Liver (tissue), 9 donors: ENCODE measurements around the gene USP21. TPM values are rescaled to one million over a fixed set of nuclear protein-coding genes. Genes with fewer than 3 reads are reported as not detected.

Source experiments
- DNase-seq: peaks from one replicate; pipeline ENCODE4 v3.0.0-alpha.2; 2017; ENCODE audit warnings: low spot score
- H3K27ac ChIP-seq, 2 donors: one replicate each; pipeline ENCODE4 v1.7.0; 2013; ENCODE audit warnings: inconsistent platforms in 2 of 2, low read length in 2 of 2, control low read depth in 1 of 2, low read depth in 1 of 2, mild to moderate bottlenecking in 1 of 2
- H3K27me3 ChIP-seq, 4 donors: one replicate each; pipeline versions ENCODE4 v1.6.1 to v1.7.0; 2013; ENCODE audit warnings: low read length in 3 of 4, inconsistent platforms in 1 of 4, mild to moderate bottlenecking in 1 of 4, moderate library complexity in 1 of 4; ENCODE audit not compliant: control insufficient read depth in 4 of 4, insufficient read depth in 4 of 4
- H3K36me3 ChIP-seq, 4 donors: one replicate each; pipeline versions ENCODE4 v1.6.1 to v1.7.0; 2013; ENCODE audit warnings: low read length in 3 of 4, mild to moderate bottlenecking in 3 of 4, low read depth in 1 of 4, moderate library complexity in 1 of 4; ENCODE audit not compliant: control insufficient read depth in 4 of 4, insufficient read depth in 3 of 4
- H3K4me1 ChIP-seq, 4 donors: one replicate each; pipeline versions ENCODE4 v1.6.1 to v1.7.0; 2013; ENCODE audit warnings: low read length in 3 of 4, mild to moderate bottlenecking in 3 of 4, moderate library complexity in 1 of 4; ENCODE audit not compliant: control insufficient read depth in 4 of 4, insufficient read depth in 4 of 4
- H3K4me3 ChIP-seq, 3 donors: one replicate each; pipeline versions ENCODE4 v1.6.1 to v1.7.0; 2013; ENCODE audit warnings: low read length in 3 of 3, control low read depth in 1 of 3, low read depth in 1 of 3, mild to moderate bottlenecking in 1 of 3
- H3K9ac ChIP-seq, 2 donors: one replicate each; pipeline ENCODE4 v1.7.0; 2013; ENCODE audit warnings: low read length in 2 of 2, mild to moderate bottlenecking in 2 of 2, moderate library complexity in 2 of 2, control low read depth in 1 of 2, low read depth in 1 of 2
- H3K9me3 ChIP-seq, 4 donors: one replicate each; pipeline versions ENCODE4 v1.6.1 to v1.7.0; 2013; ENCODE audit warnings: low read length in 3 of 4; ENCODE audit not compliant: control insufficient read depth in 4 of 4
- ATF3 ChIP-seq: IDR thresholded peaks from 2 replicates; pipeline ENCODE4 v1.6.1; 2016; ENCODE audit warnings: antibody characterized with exemption
- EGR1 ChIP-seq, 2 donors: IDR thresholded peaks; 2 replicates each; pipeline ENCODE4 v1.6.1; 2016 to 2018; ENCODE audit warnings: antibody characterized with exemption in 2 of 2, low read depth in 2 of 2
- FOXA1 ChIP-seq: IDR thresholded peaks from 2 replicates; pipeline ENCODE4 v1.6.1; 2016; ENCODE audit warnings: antibody characterized with exemption
- GABPA ChIP-seq, 2 donors: IDR thresholded peaks in 1 of 2; conservative IDR thresholded peaks in 1 of 2; 2 replicates each; pipeline ENCODE4 v1.6.1; 2016; ENCODE audit warnings: antibody characterized with exemption in 2 of 2, mild to moderate bottlenecking in 1 of 2, moderate library complexity in 1 of 2
- HNF4G ChIP-seq: IDR thresholded peaks from 2 replicates; pipeline ENCODE4 v1.6.1; 2016; ENCODE audit warnings: antibody characterized with exemption
- JUND ChIP-seq, 2 donors: IDR thresholded peaks; 2 replicates each; pipeline ENCODE4 v1.6.1; 2016; ENCODE audit warnings: antibody characterized with exemption in 2 of 2
- MAX ChIP-seq: IDR thresholded peaks from 2 replicates; pipeline ENCODE4 v1.6.1; 2016; ENCODE audit warnings: antibody characterized with exemption
- NR2F2 ChIP-seq: IDR thresholded peaks from 2 replicates; pipeline ENCODE4 v1.6.1; 2016; ENCODE audit warnings: antibody characterized with exemption
- RAD21 ChIP-seq, 2 donors: IDR thresholded peaks; 2 replicates each; pipeline ENCODE4 v1.6.1; 2016; ENCODE audit warnings: antibody characterized with exemption in 2 of 2, mild to moderate bottlenecking in 2 of 2
- REST ChIP-seq: IDR thresholded peaks from 2 replicates; pipeline ENCODE4 v1.6.1; 2016; ENCODE audit warnings: antibody characterized with exemption, mild to moderate bottlenecking
- RXRA ChIP-seq, 2 donors: IDR thresholded peaks; 2 replicates each; pipeline ENCODE4 v1.6.1; 2017 to 2018; ENCODE audit warnings: antibody characterized with exemption in 2 of 2, mild to moderate bottlenecking in 1 of 2
- SP1 ChIP-seq: IDR thresholded peaks from 2 replicates; pipeline ENCODE4 v1.6.1; 2018; ENCODE audit warnings: antibody characterized with exemption, mild to moderate bottlenecking
- TAF1 ChIP-seq: conservative IDR thresholded peaks from 2 replicates; pipeline ENCODE4 v1.6.1; 2016; ENCODE audit warnings: antibody characterized with exemption, mild to moderate bottlenecking
- ZBTB33 ChIP-seq: IDR thresholded peaks from 2 replicates; pipeline ENCODE4 v1.6.1; 2016; ENCODE audit warnings: antibody characterized with exemption
- WGBS: extraction: QIAGEN DNeasy Blood & Tissue Kit; methylation state at CpG from one replicate; pipeline ENCODE4 v1.1.7; 2013; 5-methylcytosine and 5-hydroxymethylcytosine counted together
- polyA plus RNA-seq, 2 donors: library from polyadenylated mRNA; stranded (reverse) in 1 of 2; unstranded in 1 of 2; fragments of 200-250 nt in 1 of 2; fragments of >200 nt in 1 of 2; fragmentation: Nextera tagmentation in 1 of 2; extraction: Ambion mirVana in 1 of 2; gene quantifications; one replicate each; pipeline versions ENCODE4 v1.2.1 to v1.2.3, GENCODE V29; 2013 to 2015
- total RNA-seq, 2 donors: library from RNA; depleted of rRNA; stranded (reverse); fragments of >200 nt; gene quantifications; one replicate each; pipeline ENCODE4 v1.2.3, GENCODE V29; 2014
- donor health status: healthy.
- donor health status: healthy.
- donor health status: healthy.
- donor health status: healthy.
- donor health status: healthy.

Gene USP21
- total and polyA plus RNA-seq, 4 donors: 4.1 to 9.0 (median 6.5) TPM

- 79% methylated on average over 22 of the region's 22 CpGs for WGBS
- no peak overlapping the region for H3K4me3 ChIP-seq
- DNase-seq: no peak
- H3K27ac ChIP-seq: no peak overlapping the region
- H3K27me3 ChIP-seq: no peaks in the 10 kb centered on the region
- no peak for TF ChIP-seq NR2F2
- no peak for TF ChIP-seq EGR1 (IDR thresholded peaks at IDR 0.05; ENCODE audit: low read depth in 2 of 2)
- no peak for TF ChIP-seq JUND (IDR thresholded peaks at IDR 0.05)
- no peak for TF ChIP-seq RAD21 (IDR thresholded peaks at IDR 0.05)
- no peak for TF ChIP-seq SP1
- no peak for TF ChIP-seq FOXA1
- TF ChIP-seq TAF1: no peak
- TF ChIP-seq REST: no peak
- TF ChIP-seq ATF3: no peak
- no peak for TF ChIP-seq MAX
- TF ChIP-seq RXRA (IDR thresholded peaks at IDR 0.05): no peak
- TF ChIP-seq ZBTB33: no peak
- no peaks in the 10 kb centered on the region for H3K9me3 ChIP-seq
- no peak overlapping the region for H3K9ac ChIP-seq
- H3K4me1 ChIP-seq: peaks cover 9 to 32% (median 19%) of the 10 kb centered on the region in 4 donors
- peaks cover 0 to 5% (median under 1%) of the 10 kb centered on the region in 4 donors for H3K36me3 ChIP-seq
Measured at GRCh38 chr1:161190962-161191521, 31.7 kb downstream of the USP21 start.

- H3K4me1 ChIP-seq: peaks cover 9 to 30% (median 18%) of the 10 kb centered on the region in 4 donors
- no peak overlapping the region for H3K27ac ChIP-seq
- DNase-seq: no peak
- TF ChIP-seq JUND (IDR thresholded peaks at IDR 0.05) (no peak), ZBTB33 (no peak), GABPA (IDR thresholded peaks at IDR 0.05 in 1 of 2, conservative IDR thresholded peaks at IDR 0.05 in 1 of 2) (no peak), HNF4G (no peak)
- no peaks in the 10 kb centered on the region for H3K27me3 ChIP-seq
- H3K4me3 ChIP-seq: no peak overlapping the region
- no peak overlapping the region for H3K9ac ChIP-seq
- 75% methylated on average over 8 of the region's 8 CpGs for WGBS
- peaks cover 0 to 5% (median under 1%) of the 10 kb centered on the region in 4 donors for H3K36me3 ChIP-seq
- no peaks in the 10 kb centered on the region for H3K9me3 ChIP-seq
Measured at GRCh38 chr1:161191971-161192370, 32.7 kb downstream of the USP21 start.
